Smooth muscle cell (in vitro differentiated cells): Measurements from ENCODE around the gene BNIP3. TPM values are rescaled to one million over a fixed set of nuclear protein-coding genes. Genes with fewer than 3 reads are reported as not detected.

ENCODE experiments used
- DNase-seq: peaks from one replicate; lab custom pipeline; 2025; ENCODE audit not compliant: unreplicated experiment; lab: John Stamatoyannopoulos, UW
- H2AFZ ChIP-seq: fragments of 200-600 bp; sonication (generic); 2 replicates; pipeline ENCODE4 v1.6.0; 2016; ENCODE audit warnings: antibody characterized with exemption, low read depth, mild to moderate bottlenecking
- H3F3A ChIP-seq: fragments of 200-600 bp; sonication (generic); 2 replicates; pipeline ENCODE4 v1.6.0; 2017; ENCODE audit warnings: antibody characterized with exemption, low read depth
- H3K27ac ChIP-seq: fragments of 200-600 bp; sonication (generic); 2 replicates; pipeline ENCODE4 v1.5.1; 2016; ENCODE audit warnings: low read depth, mild to moderate bottlenecking
- H3K27me3 ChIP-seq: fragments of 200-600 bp; sonication (generic); 2 replicates; pipeline ENCODE4 v1.6.1; 2016; ENCODE audit warnings: low read depth, mild to moderate bottlenecking
- H3K36me3 ChIP-seq: fragments of 200-600 bp; sonication (generic); 2 replicates; pipeline ENCODE4 v1.5.1; 2016; ENCODE audit warnings: low read depth
- H3K4me1 ChIP-seq: fragments of 200-600 bp; sonication (generic); 2 replicates; pipeline ENCODE4 v1.5.1; 2016; ENCODE audit warnings: low read depth
- H3K4me2 ChIP-seq: fragments of 200-600 bp; sonication (generic); 2 replicates; pipeline ENCODE4 v1.6.0; 2016; ENCODE audit warnings: mild to moderate bottlenecking
- H3K4me3 ChIP-seq: fragments of 200-600 bp; sonication (generic); 2 replicates; pipeline ENCODE4 v1.5.1; 2016; ENCODE audit warnings: mild to moderate bottlenecking
- H3K79me2 ChIP-seq: fragments of 200-600 bp; sonication (generic); 2 replicates; pipeline ENCODE4 v1.6.0; 2016; ENCODE audit warnings: low read depth, mild to moderate bottlenecking
- H3K9ac ChIP-seq: fragments of 200-600 bp; sonication (generic); 2 replicates; pipeline ENCODE4 v1.6.0; 2016; ENCODE audit warnings: low read depth
- H3K9me3 ChIP-seq: fragments of 200-600 bp; sonication (generic); replicated peaks from 2 replicates; pipeline ENCODE4 v1.5.1; 2016; ENCODE audit warnings: low read depth
- H4K20me1 ChIP-seq: fragments of 200-600 bp; sonication (generic); 2 replicates; pipeline ENCODE4 v1.6.0; 2016; ENCODE audit warnings: low read depth
- CTCF ChIP-seq: fragments of 200-600 bp; sonication (generic); IDR thresholded peaks from 2 replicates; pipeline ENCODE4 v1.5.1; 2017; ENCODE audit warnings: borderline replicate concordance, mild to moderate bottlenecking, antibody characterized with exemption; ENCODE audit not compliant: insufficient read depth, poor library complexity, severe bottlenecking
- WGBS: methylation state at CpG from one replicate; pipeline ENCODE4 v1.1.7; 2016; ENCODE audit warnings: low lambda C conversion rate; 5-methylcytosine and 5-hydroxymethylcytosine counted together
- polyA plus RNA-seq: library from polyadenylated mRNA; unstranded; fragments of >200 nt; fragmentation: Nextera tagmentation; extraction: Ambion mirVana; gene quantifications from 2 replicates; pipeline ENCODE4 v1.2.1, GENCODE V29; 2016
- total RNA-seq: library from RNA; depleted of rRNA; stranded (reverse); fragments of >200 nt; gene quantifications from 2 replicates; pipeline ENCODE4 v1.2.3, GENCODE V29; 2014

BNIP3 gene
- total and polyA plus RNA-seq, 2 experiments from 2014 or later: 213 to 292 TPM

- Histone ChIP-seq H3K79me2 (no peaks in the 10 kb centered on the region), H3K9me3 (no peaks in the 10 kb centered on the region), H3K27ac (no peak overlapping the region), H3K36me3 (no peaks in the 10 kb centered on the region), H4K20me1 (no peaks in the 10 kb centered on the region), H3K27me3 (no peaks in the 10 kb centered on the region), H3K4me1 (peaks cover 9% of the 10 kb centered on the region), H3F3A (no peaks in the 10 kb centered on the region), H3K4me3 (no peak overlapping the region), H3K9ac (no peak overlapping the region), H3K4me2 (no peak overlapping the region), H2AFZ (no peak overlapping the region)
- 73% methylated on average over 15 of the region's 15 CpGs for WGBS
- DNase-seq: no peak
- TF ChIP-seq CTCF: no peak
These were observed 19.7 kb upstream of the BNIP3 start for GRCh38 chr10:132001238-132001972.

- Histone ChIP-seq H3K27me3 (no peaks in the 10 kb centered on the region), H3K27ac (no peak overlapping the region), H3K4me2 (no peak overlapping the region), H3F3A (no peaks in the 10 kb centered on the region), H3K4me1 (peaks cover 9% of the 10 kb centered on the region), H3K36me3 (no peaks in the 10 kb centered on the region), H3K79me2 (no peaks in the 10 kb centered on the region), H2AFZ (no peak overlapping the region), H3K9me3 (no peaks in the 10 kb centered on the region), H4K20me1 (no peaks in the 10 kb centered on the region), H3K9ac (no peak overlapping the region), H3K4me3 (no peak overlapping the region)
- no peak for DNase-seq
- no peak for TF ChIP-seq CTCF
- 78% methylated on average over 18 of the region's 18 CpGs for WGBS
These were observed 17.3 kb upstream of the BNIP3 start for GRCh38 chr10:131998845-131999681.

- H3K9me3 ChIP-seq: no peaks in the 10 kb centered on the region
- no peak overlapping the region for H3K4me3 ChIP-seq
- H3K79me2 ChIP-seq: no peaks in the 10 kb centered on the region
- WGBS: 73% methylated on average over 15 of the region's 15 CpGs
- no peaks in the 10 kb centered on the region for H3K36me3 ChIP-seq
- peak overlapping the region; percentile 62 for H3K4me2 ChIP-seq
- H3K27ac ChIP-seq: peak overlapping the region; percentile 24
- peak overlapping the region; percentile 36 for H2AFZ ChIP-seq
- H3F3A ChIP-seq: no peaks in the 10 kb centered on the region
- H3K4me1 ChIP-seq: peaks cover 9% of the 10 kb centered on the region
- H3K27me3 ChIP-seq: no peaks in the 10 kb centered on the region
- no peak overlapping the region for H3K9ac ChIP-seq
- no peak for DNase-seq
- H4K20me1 ChIP-seq: no peaks in the 10 kb centered on the region
- no peak for TF ChIP-seq CTCF
These were observed 16.5 kb upstream of the BNIP3 start for GRCh38 chr10:131998050-131998844.
